ENCODE data around the gene ISCA1. TPM values are rescaled to one million over a fixed set of nuclear protein-coding genes. Genes with fewer than 3 reads are reported as not detected.

Gene ISCA1
- total RNA-seq, 1 donor from 2014 or later = 26.4 TPM

DNA sequence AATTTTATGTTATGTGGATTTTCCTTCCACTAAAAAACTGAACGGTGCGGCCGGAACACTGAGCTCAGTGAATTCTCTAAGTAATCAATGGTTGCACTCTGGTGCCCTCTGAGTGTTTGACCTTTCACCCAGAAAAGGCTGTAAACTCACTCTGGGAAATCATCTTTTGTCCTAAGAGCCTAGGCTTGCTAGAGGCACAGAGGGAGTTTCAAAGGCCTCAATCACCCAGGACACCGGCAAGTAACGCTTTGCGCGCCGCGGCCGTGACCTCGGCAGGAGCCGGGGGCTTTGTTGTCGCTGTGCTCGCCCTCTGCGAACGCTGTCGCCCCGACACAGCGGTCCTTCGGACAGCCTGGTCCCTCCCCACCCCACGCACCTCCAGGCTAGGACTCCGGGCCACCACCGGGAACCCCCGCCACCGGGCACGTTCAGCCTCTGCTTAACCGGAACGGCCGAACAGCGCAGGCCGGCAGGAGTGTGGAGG, 703 bp downstream of the ISCA1 start:
- no peak for DNase-seq (ENCODE audit: low read depth)
- TF ChIP-seq, protein P1, sequence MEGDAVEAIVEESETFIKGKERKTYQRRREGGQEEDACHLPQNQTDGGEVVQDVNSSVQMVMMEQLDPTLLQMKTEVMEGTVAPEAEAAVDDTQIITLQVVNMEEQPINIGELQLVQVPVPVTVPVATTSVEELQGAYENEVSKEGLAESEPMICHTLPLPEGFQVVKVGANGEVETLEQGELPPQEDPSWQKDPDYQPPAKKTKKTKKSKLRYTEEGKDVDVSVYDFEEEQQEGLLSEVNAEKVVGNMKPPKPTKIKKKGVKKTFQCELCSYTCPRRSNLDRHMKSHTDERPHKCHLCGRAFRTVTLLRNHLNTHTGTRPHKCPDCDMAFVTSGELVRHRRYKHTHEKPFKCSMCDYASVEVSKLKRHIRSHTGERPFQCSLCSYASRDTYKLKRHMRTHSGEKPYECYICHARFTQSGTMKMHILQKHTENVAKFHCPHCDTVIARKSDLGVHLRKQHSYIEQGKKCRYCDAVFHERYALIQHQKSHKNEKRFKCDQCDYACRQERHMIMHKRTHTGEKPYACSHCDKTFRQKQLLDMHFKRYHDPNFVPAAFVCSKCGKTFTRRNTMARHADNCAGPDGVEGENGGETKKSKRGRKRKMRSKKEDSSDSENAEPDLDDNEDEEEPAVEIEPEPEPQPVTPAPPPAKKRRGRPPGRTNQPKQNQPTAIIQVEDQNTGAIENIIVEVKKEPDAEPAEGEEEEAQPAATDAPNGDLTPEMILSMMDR (IDR thresholded peaks at IDR 0.05; ENCODE audit: insufficient read depth, low read length, poor library complexity, severe bottlenecking) = no peak
- H3K36me3 ChIP-seq (ENCODE audit: control insufficient read depth, insufficient read depth, low read length) = no peaks in the 10 kb centered on the region
- H3K27me3 ChIP-seq (ENCODE audit: control insufficient read depth, insufficient read depth, low read length) = no peaks in the 10 kb centered on the region
- peak overlapping the region; percentile 99 for H3K4me3 ChIP-seq (ENCODE audit: low read depth, low read length)

- H3K27me3 ChIP-seq (ENCODE audit: control insufficient read depth, insufficient read depth, low read length) = no peaks in the 10 kb centered on the region
- no peak for DNase-seq (ENCODE audit: low read depth)
Measured at GRCh38 chr9:86280580-86280979, 1.8 kb downstream of the ISCA1 start.

GRCh38 chr9:86279839-86280238, 2.5 kb downstream of the ISCA1 start:
- TF ChIP-seq, protein P1 (IDR thresholded peaks at IDR 0.05; ENCODE audit: insufficient read depth, low read length, poor library complexity, severe bottlenecking) = no peak
- Histone ChIP-seq H3K27me3 (ENCODE audit: control insufficient read depth, insufficient read depth, low read length) (no peaks in the 10 kb centered on the region), H3K4me3 (ENCODE audit: low read depth, low read length) (no peak overlapping the region), H3K36me3 (ENCODE audit: control insufficient read depth, insufficient read depth, low read length) (no peaks in the 10 kb centered on the region)
- no peak for DNase-seq (ENCODE audit: low read depth)

More at GRCh38 chr9:86280580-86280979, 1.8 kb downstream of the ISCA1 start:
- TF ChIP-seq, protein P1 (IDR thresholded peaks at IDR 0.05; ENCODE audit: insufficient read depth, low read length, poor library complexity, severe bottlenecking) = no peak
- Histone ChIP-seq H3K36me3 (ENCODE audit: control insufficient read depth, insufficient read depth, low read length) (no peaks in the 10 kb centered on the region), H3K4me3 (ENCODE audit: low read depth, low read length) (no peak overlapping the region)

GRCh38 chr9:86277072-86277471, 5.3 kb downstream of the ISCA1 start:
- DNase-seq (ENCODE audit: low read depth) = no peak

DNA sequence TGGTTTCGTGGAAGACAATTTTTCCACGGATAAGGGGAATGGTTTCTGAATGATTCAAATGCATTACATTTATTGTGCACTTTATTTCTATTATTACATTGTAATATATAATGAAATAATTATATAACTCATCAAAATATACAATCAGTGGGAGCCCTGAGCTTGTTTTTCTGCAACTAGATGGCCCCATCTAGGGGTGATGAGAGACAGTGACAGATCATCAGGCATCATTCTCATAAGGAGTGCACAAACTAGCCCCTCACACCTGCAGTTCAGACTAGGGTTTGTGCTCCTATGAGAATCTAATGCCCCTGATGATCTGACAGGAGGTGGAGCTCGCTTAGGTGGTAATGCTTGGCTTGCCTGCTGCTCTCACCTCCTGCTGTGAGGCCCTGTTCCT, 6.4 kb downstream of the ISCA1 start:
- DNase-seq (ENCODE audit: low read depth) = no peak
- no peaks in the 10 kb centered on the region for H3K36me3 ChIP-seq (ENCODE audit: control insufficient read depth, insufficient read depth, low read length)
- no peaks in the 10 kb centered on the region for H3K27me3 ChIP-seq (ENCODE audit: control insufficient read depth, insufficient read depth, low read length)
- no peak overlapping the region for H3K4me3 ChIP-seq (ENCODE audit: low read depth, low read length)
- TF ChIP-seq, protein P1 (IDR thresholded peaks at IDR 0.05; ENCODE audit: insufficient read depth, low read length, poor library complexity, severe bottlenecking) = peak; percentile 19

More at GRCh38 chr9:86277072-86277471, 5.3 kb downstream of the ISCA1 start:
- Histone ChIP-seq H3K4me3 (ENCODE audit: low read depth, low read length) (no peak overlapping the region), H3K27me3 (ENCODE audit: control insufficient read depth, insufficient read depth, low read length) (no peaks in the 10 kb centered on the region), H3K36me3 (ENCODE audit: control insufficient read depth, insufficient read depth, low read length) (no peaks in the 10 kb centered on the region)
- TF ChIP-seq, protein P1 (IDR thresholded peaks at IDR 0.05; ENCODE audit: insufficient read depth, low read length, poor library complexity, severe bottlenecking) = no peak
